ENCODE measurements around the gene GPSM1. TPM values are rescaled to one million over a fixed set of nuclear protein-coding genes. Genes with fewer than 3 reads are reported as not detected.

The GPSM1 gene
- total and polyA plus RNA-seq, 4 donors, result 0.11 to 2.9 (median 1.6) TPM

GRCh38 chr9:136308006-136308701, 19.2 kb upstream of the GPSM1 start (continued):
- TF ChIP-seq CTCF (IDR thresholded peaks at IDR 0.05; ENCODE audit: low read depth, low read length, missing input control), result no peak
- TF ChIP-seq ATF3 (IDR thresholded peaks at IDR 0.05), result no peak
- no peak for TF ChIP-seq FOXA2 (IDR thresholded peaks at IDR 0.05)
- no peak for TF ChIP-seq SP1 (IDR thresholded peaks at IDR 0.05)
- TF ChIP-seq EGR1 (IDR thresholded peaks at IDR 0.05; ENCODE audit: low read depth in 2 of 2), result no peak
- TF ChIP-seq MAX (IDR thresholded peaks at IDR 0.05), result no peak

GRCh38 chr9:136308702-136309053, 18.7 kb upstream of the GPSM1 start:
- no peak for TF ChIP-seq MAX (IDR thresholded peaks at IDR 0.05)
- no peak for TF ChIP-seq GABPA (IDR thresholded peaks at IDR 0.05 in 1 of 2, conservative IDR thresholded peaks at IDR 0.05 in 1 of 2)
- no peak for TF ChIP-seq ZBTB33 (IDR thresholded peaks at IDR 0.05)
- no peak for TF ChIP-seq HNF4A (conservative IDR thresholded peaks at IDR 0.05)
- no peak for TF ChIP-seq RXRA (IDR thresholded peaks at IDR 0.05)
- no peak for TF ChIP-seq HNF4G (IDR thresholded peaks at IDR 0.05)
- TF ChIP-seq REST (IDR thresholded peaks at IDR 0.05), result no peak
- TF ChIP-seq FOXA1 (IDR thresholded peaks at IDR 0.05), result no peak
- no peak for TF ChIP-seq RAD21 (IDR thresholded peaks at IDR 0.05)
- no peak for TF ChIP-seq JUND (IDR thresholded peaks at IDR 0.05)
- no peak for TF ChIP-seq TAF1 (conservative IDR thresholded peaks at IDR 0.05)
- TF ChIP-seq CTCF (IDR thresholded peaks at IDR 0.05; ENCODE audit: low read depth, low read length, missing input control), result no peak
- TF ChIP-seq YY1 (IDR thresholded peaks at IDR 0.05), result no peak
- no peak for TF ChIP-seq NR2F2 (IDR thresholded peaks at IDR 0.05)
- TF ChIP-seq SP1 (IDR thresholded peaks at IDR 0.05), result no peak
- no peak for TF ChIP-seq ATF3 (IDR thresholded peaks at IDR 0.05)
- no peak for TF ChIP-seq EGR1 (IDR thresholded peaks at IDR 0.05; ENCODE audit: low read depth in 2 of 2)
- no peak for TF ChIP-seq FOXA2 (IDR thresholded peaks at IDR 0.05)
- H3K36me3 ChIP-seq (ENCODE audit: control insufficient read depth in 4 of 4, insufficient read depth in 3 of 4, low read depth in 1 of 4, low read length in 3 of 4), result no peaks in the 10 kb centered on the region
- H3K9ac ChIP-seq (ENCODE audit: low read depth in 1 of 2, low read length in 2 of 2), result no peak overlapping the region
- no peak overlapping the region for H3K27ac ChIP-seq (ENCODE audit: low read depth in 1 of 2, low read length in 2 of 2)
- no peak overlapping the region for H3K4me3 ChIP-seq (ENCODE audit: low read depth in 1 of 3, low read length in 3 of 3)
- H3K9me3 ChIP-seq (ENCODE audit: control insufficient read depth in 4 of 4, low read length in 3 of 4), result no peaks in the 10 kb centered on the region
- H3K27me3 ChIP-seq (ENCODE audit: control insufficient read depth in 4 of 4, insufficient read depth in 4 of 4, low read length in 3 of 4), result no peaks in the 10 kb centered on the region
- no peaks in the 10 kb centered on the region for H3K4me1 ChIP-seq (ENCODE audit: control insufficient read depth in 4 of 4, insufficient read depth in 4 of 4, low read length in 3 of 4)
- no peak for DNase-seq (ENCODE audit: low spot score)

Data from liver (tissue), 9 donors.